Measurements from ENCODE around the gene NUP88.

GRCh38 chr17:5446786-5447185 lies 27.3 kb upstream of the NUP88 start:
- TF ChIP-seq ZFX (IDR thresholded peaks at IDR 0.05; ENCODE audit: borderline replicate concordance): no peak
- TF ChIP-seq, protein P1, sequence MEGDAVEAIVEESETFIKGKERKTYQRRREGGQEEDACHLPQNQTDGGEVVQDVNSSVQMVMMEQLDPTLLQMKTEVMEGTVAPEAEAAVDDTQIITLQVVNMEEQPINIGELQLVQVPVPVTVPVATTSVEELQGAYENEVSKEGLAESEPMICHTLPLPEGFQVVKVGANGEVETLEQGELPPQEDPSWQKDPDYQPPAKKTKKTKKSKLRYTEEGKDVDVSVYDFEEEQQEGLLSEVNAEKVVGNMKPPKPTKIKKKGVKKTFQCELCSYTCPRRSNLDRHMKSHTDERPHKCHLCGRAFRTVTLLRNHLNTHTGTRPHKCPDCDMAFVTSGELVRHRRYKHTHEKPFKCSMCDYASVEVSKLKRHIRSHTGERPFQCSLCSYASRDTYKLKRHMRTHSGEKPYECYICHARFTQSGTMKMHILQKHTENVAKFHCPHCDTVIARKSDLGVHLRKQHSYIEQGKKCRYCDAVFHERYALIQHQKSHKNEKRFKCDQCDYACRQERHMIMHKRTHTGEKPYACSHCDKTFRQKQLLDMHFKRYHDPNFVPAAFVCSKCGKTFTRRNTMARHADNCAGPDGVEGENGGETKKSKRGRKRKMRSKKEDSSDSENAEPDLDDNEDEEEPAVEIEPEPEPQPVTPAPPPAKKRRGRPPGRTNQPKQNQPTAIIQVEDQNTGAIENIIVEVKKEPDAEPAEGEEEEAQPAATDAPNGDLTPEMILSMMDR (IDR thresholded peaks at IDR 0.05): no peak

Measured in 22Rv1 (cell line).